Islet precursor cell (in vitro differentiated cells): ENCODE results near the gene FBXO22.
"Not testable (repeated sequence)": the region's sequence is repeated elsewhere in the genome, so short reads cannot be mapped to it uniquely, and the experiment has no call there.

ENCODE experiments used
- DNase-seq: peaks from one replicate; pipeline ENCODE4 v3.0.0-alpha.2; 2018

FBXO22 gene

GRCh38 chr15:75921732-75922703 lies 18.3 kb downstream of the FBXO22 start:
- DNase-seq = peak; percentile 60

GRCh38 chr15:75923756-75924155 lies 20.1 kb downstream of the FBXO22 start:
- no peak for DNase-seq

- no peak for DNase-seq
These were observed 20.9 kb downstream of the FBXO22 start for GRCh38 chr15:75924576-75924975.

GRCh38 chr15:75925440-75925839 lies 21.8 kb downstream of the FBXO22 start:
- DNase-seq = no peak

- no peak for DNase-seq
These were observed 23.3 kb downstream of the FBXO22 start for GRCh38 chr15:75926931-75927330.

GRCh38 chr15:75927601-75928000 lies 23.9 kb downstream of the FBXO22 start:
- DNase-seq = no peak

- DNase-seq = peak; percentile 71
These were observed 25.3 kb downstream of the FBXO22 start for GRCh38 chr15:75928680-75929608.

GRCh38 chr15:75929799-75930565 lies 26.3 kb downstream of the FBXO22 start:
- no peak for DNase-seq

- DNase-seq = no peak
These were observed 27.2 kb downstream of the FBXO22 start for GRCh38 chr15:75930866-75931265.

- no peak for DNase-seq
These were observed 38.8 kb downstream of the FBXO22 start for GRCh38 chr15:75942464-75942863.

- DNase-seq = no peak
These were observed 39.6 kb downstream of the FBXO22 start for GRCh38 chr15:75943246-75943645.

- no peak for DNase-seq
These were observed 40.1 kb downstream of the FBXO22 start for GRCh38 chr15:75943713-75944215.

- DNase-seq = no peak
These were observed 42.3 kb downstream of the FBXO22 start for GRCh38 chr15:75945953-75946352.

GRCh38 chr15:75947092-75947491 lies 43.4 kb downstream of the FBXO22 start:
- no peak for DNase-seq

- DNase-seq = no peak
These were observed 45.2 kb downstream of the FBXO22 start for GRCh38 chr15:75948761-75949296.

- no peak for DNase-seq
These were observed 48.8 kb downstream of the FBXO22 start for GRCh38 chr15:75952525-75952924.

- DNase-seq = no peak
These were observed 52.0 kb downstream of the FBXO22 start for GRCh38 chr15:75955720-75956119.

GRCh38 chr15:75961331-75961730 lies 57.7 kb downstream of the FBXO22 start:
- no peak for DNase-seq

- no peak for DNase-seq
These were observed 62.4 kb downstream of the FBXO22 start for GRCh38 chr15:75966073-75966472.

GRCh38 chr15:75976766-75977165 lies 73.1 kb downstream of the FBXO22 start:
- not testable (repeated sequence) for DNase-seq

GRCh38 chr15:75981149-75981815 lies 77.6 kb downstream of the FBXO22 start:
- DNase-seq = no peak

GRCh38 chr15:75982468-75982867 lies 78.8 kb downstream of the FBXO22 start:
- peak; percentile 66 for DNase-seq
